Measurements from ENCODE around the gene TMA7B.

The TMA7B gene

GRCh38 chr22:40004836-40005235, 44.6 kb downstream of the TMA7B start:
- DNase-seq: no peak

- no peak for DNase-seq
Observed at GRCh38 chr22:40006641-40007040, 46.4 kb downstream of the TMA7B start.

GRCh38 chr22:40007853-40008710, 47.9 kb downstream of the TMA7B start:
- DNase-seq: no peak

DNA sequence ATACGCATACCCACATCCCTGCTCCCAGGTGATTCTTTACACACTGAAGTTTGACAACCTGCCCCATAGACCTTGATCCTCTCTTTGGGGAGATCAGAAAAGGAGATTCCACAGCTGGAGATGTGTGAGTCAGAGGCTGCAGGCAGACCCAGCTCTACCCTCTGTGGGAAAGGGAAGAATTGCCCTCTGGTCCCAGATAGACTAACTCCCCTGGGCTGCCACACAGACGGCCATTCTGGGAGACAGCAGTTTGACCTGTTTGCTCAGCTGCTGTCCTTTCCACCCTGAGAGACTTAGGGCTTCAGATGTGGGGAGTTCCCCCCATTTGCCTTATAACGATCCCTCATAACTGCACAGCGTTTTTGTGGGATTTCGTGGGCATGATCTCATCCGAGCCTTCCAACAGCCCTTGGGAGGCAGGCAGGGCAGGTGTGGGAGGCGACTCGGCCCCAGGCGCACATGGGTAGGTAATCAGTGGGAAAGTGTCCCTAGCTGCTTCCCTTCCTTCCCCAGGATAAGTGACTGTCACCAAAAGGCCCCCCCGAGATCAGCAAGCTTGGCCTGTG, 48.6 kb downstream of the TMA7B start:
- no peak for DNase-seq

DNA sequence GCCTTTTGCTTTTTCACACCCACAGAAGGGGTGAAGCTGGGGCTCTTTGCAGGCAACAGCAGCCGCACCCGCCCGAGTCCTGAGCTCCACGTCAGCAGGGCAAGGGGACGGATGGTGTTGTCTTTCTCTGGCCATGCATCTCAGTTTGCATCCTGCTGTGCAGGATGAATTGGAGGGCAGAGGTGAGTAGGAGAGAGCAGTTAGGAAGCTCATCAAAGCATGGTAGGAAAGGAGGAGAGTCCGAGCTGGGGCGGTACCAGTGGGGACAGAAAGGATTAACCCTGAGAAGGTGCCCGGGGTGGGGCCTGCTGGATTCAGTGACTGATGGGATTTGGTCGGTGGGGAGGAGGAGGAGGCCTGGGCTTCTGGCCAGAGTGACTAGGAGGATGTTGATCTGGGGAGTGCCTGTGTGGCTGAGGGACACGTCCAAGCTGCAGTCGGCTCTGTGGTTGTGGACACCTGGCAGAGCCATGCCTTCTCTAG, 49.1 kb downstream of the TMA7B start:
- no peak for DNase-seq

GRCh38 chr22:40009951-40010671, 49.9 kb downstream of the TMA7B start:
- DNase-seq: no peak

- DNase-seq: no peak
Observed at GRCh38 chr22:40010746-40011145, 50.5 kb downstream of the TMA7B start.
